Lower lobe of right lung (tissue), 2 donors: Measurements from ENCODE around the gene THEMIS2. TPM values are rescaled to one million over a fixed set of nuclear protein-coding genes. Genes with fewer than 3 reads are reported as not detected.
A peak's percentile ranks its signal among the peaks of the same experiment; 100 is the strongest.

Experiments used
- ATAC-seq, 2 donors: fragments of 200-7000 bp; cut with Tn5 transposase; one replicate each; pipeline ENCODE4 v1.9.1; 2020 to 2022; ENCODE audit warnings: mild to moderate bottlenecking in 2 of 2, moderate library complexity in 2 of 2
- DNase-seq: peaks from one replicate; pipeline ENCODE4 v3.0.0-alpha.2; 2020
- H3K27ac ChIP-seq: fragments of 200-600 bp; one replicate; pipeline ENCODE4 v1.8.0; 2022
- H3K27me3 ChIP-seq: fragments of 200-600 bp; one replicate; pipeline ENCODE4 v1.8.0; 2022; ENCODE audit warnings: low read depth
- H3K36me3 ChIP-seq: fragments of 200-600 bp; one replicate; pipeline ENCODE4 v1.8.0; 2022; ENCODE audit warnings: mild to moderate bottlenecking
- H3K4me1 ChIP-seq: fragments of 200-600 bp; one replicate; pipeline ENCODE4 v1.8.0; 2022
- H3K4me3 ChIP-seq: fragments of 200-600 bp; one replicate; pipeline ENCODE4 v1.8.0; 2022; ENCODE audit warnings: mild to moderate bottlenecking
- H3K9me3 ChIP-seq: fragments of 200-600 bp; one replicate; pipeline ENCODE4 v1.8.0; 2022
- intact Hi-C: fragments of 100-400 bp; cut with DNase I; formaldehyde crosslinking; loops from one replicate; pipeline ENCODE4 v1.11.0; 2022
- total RNA-seq: library from RNA; stranded (reverse); fragmentation: NEBNext Ultra II Directional; extraction: Animal tissue kit (Norgen Biotek cat#: 25700); gene quantifications from one replicate; pipeline ENCODE4 v1.2.1, GENCODE V29; 2021
- TF ChIP-seq, protein P1 (sequence below): fragments of 200-600 bp; IDR thresholded peaks from one replicate; pipeline ENCODE4 v1.8.0; 2022; ENCODE audit warnings: antibody characterized with exemption, mild to moderate bottlenecking
- donor health status: DM: no; HTN: yes; CAD: no; lungs with severe emphysema.

THEMIS2 gene
- total RNA-seq, 1 donor from 2014 or later, result 161 TPM

- ATAC-seq (no peak), DNase-seq (no peak)
- Histone ChIP-seq H3K9me3 (peaks cover 4% of the 10 kb centered on the region), H3K36me3 (peaks cover 27% of the 10 kb centered on the region), H3K27me3 (no peaks in the 10 kb centered on the region), H3K27ac (peak overlapping the region; percentile 72), H3K4me1 (peaks cover 6% of the 10 kb centered on the region), H3K4me3 (peak overlapping the region; percentile 65)
- intact Hi-C loops, result no loop called here
- TF ChIP-seq, protein P1, sequence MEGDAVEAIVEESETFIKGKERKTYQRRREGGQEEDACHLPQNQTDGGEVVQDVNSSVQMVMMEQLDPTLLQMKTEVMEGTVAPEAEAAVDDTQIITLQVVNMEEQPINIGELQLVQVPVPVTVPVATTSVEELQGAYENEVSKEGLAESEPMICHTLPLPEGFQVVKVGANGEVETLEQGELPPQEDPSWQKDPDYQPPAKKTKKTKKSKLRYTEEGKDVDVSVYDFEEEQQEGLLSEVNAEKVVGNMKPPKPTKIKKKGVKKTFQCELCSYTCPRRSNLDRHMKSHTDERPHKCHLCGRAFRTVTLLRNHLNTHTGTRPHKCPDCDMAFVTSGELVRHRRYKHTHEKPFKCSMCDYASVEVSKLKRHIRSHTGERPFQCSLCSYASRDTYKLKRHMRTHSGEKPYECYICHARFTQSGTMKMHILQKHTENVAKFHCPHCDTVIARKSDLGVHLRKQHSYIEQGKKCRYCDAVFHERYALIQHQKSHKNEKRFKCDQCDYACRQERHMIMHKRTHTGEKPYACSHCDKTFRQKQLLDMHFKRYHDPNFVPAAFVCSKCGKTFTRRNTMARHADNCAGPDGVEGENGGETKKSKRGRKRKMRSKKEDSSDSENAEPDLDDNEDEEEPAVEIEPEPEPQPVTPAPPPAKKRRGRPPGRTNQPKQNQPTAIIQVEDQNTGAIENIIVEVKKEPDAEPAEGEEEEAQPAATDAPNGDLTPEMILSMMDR, result no peak
These were observed 42.8 kb downstream of the THEMIS2 start for GRCh38 chr1:27915082-27915575.

- no peaks in the 10 kb centered on the region for H3K36me3 ChIP-seq
- no peak overlapping the region for H3K4me3 ChIP-seq
- ATAC-seq (no peak), DNase-seq (no peak)
- H3K27ac ChIP-seq, result no peak overlapping the region
- no peaks in the 10 kb centered on the region for H3K4me1 ChIP-seq
- no peaks in the 10 kb centered on the region for H3K27me3 ChIP-seq
- intact Hi-C loops, result no loop called here
- TF ChIP-seq, protein P1, result no peak
- no peaks in the 10 kb centered on the region for H3K9me3 ChIP-seq
These were observed 49.9 kb downstream of the THEMIS2 start for GRCh38 chr1:27922272-27922671.

- DNase-seq, result no peak
- no peaks in the 10 kb centered on the region for H3K27me3 ChIP-seq
- no peaks in the 10 kb centered on the region for H3K4me1 ChIP-seq
- TF ChIP-seq, protein P1, result no peak
- peak; percentile 64 to 71 for ATAC-seq
- H3K27ac ChIP-seq, result no peak overlapping the region
- intact Hi-C loops, result no loop called here
- H3K9me3 ChIP-seq, result no peaks in the 10 kb centered on the region
- H3K4me3 ChIP-seq, result no peak overlapping the region
- H3K36me3 ChIP-seq, result no peaks in the 10 kb centered on the region
These were observed 56.0 kb downstream of the THEMIS2 start for GRCh38 chr1:27928216-27928954.

GRCh38 chr1:27931184-27931583 is 58.8 kb downstream of the THEMIS2 start:
- TF ChIP-seq, protein P1, result no peak
- DNase-seq (no peak), ATAC-seq (no peak)
- Histone ChIP-seq H3K27me3 (peaks cover 9% of the 10 kb centered on the region), H3K36me3 (no peaks in the 10 kb centered on the region), H3K9me3 (no peaks in the 10 kb centered on the region), H3K27ac (no peak overlapping the region), H3K4me1 (peaks cover 9% of the 10 kb centered on the region), H3K4me3 (no peak overlapping the region)
- intact Hi-C loops, result no loop called here

- TF ChIP-seq, protein P1, result no peak
- ATAC-seq, result peak in 1 of 2 donors; percentile 13
- H3K9me3 ChIP-seq, result no peaks in the 10 kb centered on the region
- intact Hi-C loops, result no loop called here
- H3K27me3 ChIP-seq, result peaks cover 9% of the 10 kb centered on the region
- no peaks in the 10 kb centered on the region for H3K36me3 ChIP-seq
- DNase-seq, result no peak
- H3K27ac ChIP-seq, result no peak overlapping the region
- H3K4me1 ChIP-seq, result peaks cover 9% of the 10 kb centered on the region
- H3K4me3 ChIP-seq, result no peak overlapping the region
These were observed 59.4 kb downstream of the THEMIS2 start for GRCh38 chr1:27931759-27932158.
